COR-L47 (cell line): ENCODE data around the gene ERG28.

Experiments
- DNase-seq: peaks from one replicate; lab custom pipeline; 2025; lab: John Stamatoyannopoulos, UW

ERG28 gene

DNA sequence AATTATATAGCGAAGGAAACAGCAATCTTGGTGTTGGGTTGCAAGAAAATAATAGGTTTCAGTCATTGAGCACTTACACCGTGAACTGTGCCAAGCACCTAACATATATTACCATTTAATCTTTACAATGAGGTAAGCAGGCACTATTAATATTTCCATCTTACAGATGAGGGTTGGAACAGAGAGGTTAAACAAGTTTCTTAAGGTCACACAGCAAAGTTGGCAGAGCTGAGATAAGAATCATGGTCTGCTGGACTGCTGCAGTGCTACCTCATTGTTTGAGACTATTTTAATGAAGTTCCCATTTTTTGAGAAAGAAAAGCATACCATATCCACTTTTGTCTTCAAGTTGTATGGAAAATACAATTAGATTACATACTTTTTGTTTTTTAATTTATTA, 1.7 kb downstream of the ERG28 start:
- no peak for DNase-seq

- no peak for DNase-seq
These were observed 3.3 kb downstream of the ERG28 start for GRCh38 chr14:75657331-75657730.

- DNase-seq: no peak
These were observed 5.4 kb downstream of the ERG28 start for GRCh38 chr14:75655235-75655634.

DNA sequence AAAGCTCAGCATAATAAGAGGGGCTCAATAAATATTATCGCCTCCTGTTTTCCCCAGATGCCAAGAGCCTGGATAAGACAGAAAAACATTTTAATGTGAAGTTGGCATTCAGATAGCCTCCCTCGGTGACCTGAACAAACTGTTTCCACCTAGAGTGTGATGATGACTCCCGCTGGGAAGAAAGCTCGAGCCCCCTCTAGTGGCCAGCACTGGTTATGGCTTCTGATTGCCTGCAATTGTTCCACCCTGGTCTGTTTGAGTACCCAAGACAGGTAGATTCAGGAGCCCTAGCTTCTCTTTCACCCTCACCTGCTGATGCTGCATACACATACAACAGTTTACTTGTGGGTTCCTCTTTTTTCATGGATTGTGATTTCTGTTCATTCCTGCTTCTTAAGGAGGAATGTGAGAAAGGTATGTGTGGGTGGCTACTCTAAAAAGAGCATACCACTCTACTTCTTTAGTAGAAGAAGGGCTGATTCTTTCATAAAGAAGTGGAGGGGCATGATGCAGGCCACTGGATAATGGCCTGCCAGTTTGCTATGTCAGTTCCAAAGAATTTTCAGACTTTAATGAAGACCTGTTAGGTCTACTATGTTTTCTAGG, 6.4 kb downstream of the ERG28 start:
- DNase-seq: peak; percentile 25

DNA sequence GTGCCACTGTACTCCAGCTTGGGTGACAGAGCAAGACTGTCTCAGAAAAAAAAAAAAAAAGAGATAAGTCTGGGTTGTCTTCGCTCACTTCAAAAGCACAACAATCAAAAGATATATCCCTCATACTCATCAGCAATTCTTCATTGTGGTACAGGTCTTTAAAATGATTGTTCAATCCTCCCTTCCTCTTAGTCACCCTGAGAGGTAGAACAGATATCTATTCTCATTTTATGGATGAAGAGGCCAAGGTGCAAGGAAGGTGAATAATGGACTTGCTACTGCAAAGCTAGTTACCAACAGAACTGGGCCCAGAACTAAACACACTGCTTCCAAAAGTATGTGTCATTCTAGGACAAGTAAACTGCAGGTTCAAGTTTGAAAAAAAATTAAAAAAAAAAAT, 7.1 kb downstream of the ERG28 start:
- no peak for DNase-seq

DNA sequence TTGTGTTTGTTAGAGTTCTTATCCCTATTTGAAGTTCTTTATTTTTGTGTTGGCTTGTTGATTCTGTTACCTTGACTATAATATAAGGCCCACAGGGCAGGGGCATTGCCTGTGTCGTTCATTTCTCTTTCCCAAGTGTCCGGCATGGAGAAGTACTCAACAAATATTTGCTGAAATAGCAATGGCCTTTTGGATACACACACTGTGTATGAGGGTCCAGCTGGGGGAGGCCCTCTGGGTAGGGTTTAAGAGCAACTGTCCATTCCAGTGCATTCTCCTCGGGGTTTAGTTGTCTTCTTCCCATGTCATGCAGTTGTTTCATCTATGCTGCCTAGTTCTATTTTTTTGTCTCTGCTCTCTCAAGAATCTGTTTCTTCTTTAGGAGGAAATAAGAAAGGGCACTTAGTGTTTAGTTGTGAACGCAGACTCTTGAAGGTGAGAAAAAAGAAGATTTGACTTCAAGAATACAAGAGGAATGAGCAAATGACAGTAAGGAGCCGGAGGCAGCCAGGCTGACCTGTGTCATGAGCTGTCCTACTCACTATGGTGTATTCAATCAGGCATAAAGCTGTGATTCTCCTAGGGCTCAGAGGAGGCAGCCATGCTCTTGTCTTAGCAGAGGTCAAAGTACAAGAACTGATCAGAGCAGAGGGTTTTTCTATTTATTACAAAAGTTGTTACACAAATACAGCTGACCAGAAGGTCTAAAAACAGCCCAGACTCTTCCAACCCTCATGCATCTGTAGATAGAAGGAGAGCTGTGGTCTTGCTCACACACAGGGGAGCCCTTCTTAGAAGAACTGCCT, 10.2 kb downstream of the ERG28 start:
- DNase-seq: no peak

DNA sequence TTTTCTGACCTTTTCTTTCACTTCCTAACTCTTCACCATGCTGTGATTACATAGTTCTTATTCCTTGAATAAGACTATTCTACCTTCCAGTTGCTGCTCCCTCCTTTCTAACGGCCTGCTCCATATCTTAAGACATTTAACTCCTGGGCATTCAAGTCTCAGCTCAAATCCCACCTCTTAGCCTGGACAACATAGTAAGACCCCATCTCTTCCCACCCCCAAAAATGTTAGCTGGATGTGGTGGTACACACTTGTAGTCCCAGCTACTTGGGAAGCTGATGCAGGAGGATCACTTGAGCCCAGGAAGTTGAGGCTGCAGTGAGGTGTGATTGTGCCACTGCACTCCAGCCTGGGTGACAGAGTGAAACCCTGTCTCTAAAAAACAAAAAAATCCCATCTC, 10.9 kb downstream of the ERG28 start:
- DNase-seq: no peak

DNA sequence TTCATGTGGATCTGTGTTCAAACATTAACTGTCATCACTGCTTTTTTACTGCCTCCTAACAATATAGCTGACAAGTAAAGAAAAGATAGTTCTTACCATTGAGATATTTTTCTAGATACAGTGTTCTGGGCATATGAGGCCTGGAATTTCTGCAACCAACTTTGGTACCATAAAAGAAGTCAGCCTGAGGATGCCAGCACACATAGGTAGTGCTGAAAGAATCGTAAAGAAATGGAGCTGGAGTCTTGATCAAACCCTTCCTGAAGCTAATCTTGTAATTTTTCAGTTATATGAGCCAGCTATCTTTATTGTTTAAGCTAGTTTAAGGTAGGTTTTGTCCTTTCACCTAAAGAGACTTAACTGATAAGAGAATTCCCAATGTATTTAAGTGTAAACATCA, 11.3 kb downstream of the ERG28 start:
- DNase-seq: no peak

- DNase-seq: no peak
These were observed 12.4 kb downstream of the ERG28 start for GRCh38 chr14:75648066-75648838.

DNA sequence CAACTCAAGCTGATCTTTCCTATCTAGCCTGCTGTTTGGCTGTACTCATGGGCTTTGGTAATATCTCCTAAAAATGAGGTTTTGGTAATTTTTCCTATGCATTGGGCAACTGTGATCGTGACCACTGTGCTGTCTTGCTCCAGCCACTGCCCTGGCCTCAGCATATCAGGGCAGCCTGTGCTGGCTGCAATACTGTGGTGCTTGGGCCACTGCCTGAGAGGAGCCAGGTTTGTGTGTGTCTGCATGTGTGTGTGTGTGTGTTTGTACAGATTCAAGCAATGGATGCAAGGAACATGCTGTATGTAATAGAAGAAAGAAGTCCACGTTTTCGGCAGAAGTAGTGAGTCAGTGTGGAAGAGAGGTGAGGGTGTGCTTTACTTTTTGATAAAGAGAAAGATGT, 13.0 kb downstream of the ERG28 start:
- DNase-seq: no peak

GRCh38 chr14:75646762-75647161, 13.9 kb downstream of the ERG28 start:
- DNase-seq: no peak

- DNase-seq: no peak
These were observed 15.6 kb downstream of the ERG28 start for GRCh38 chr14:75645056-75645455.

DNA sequence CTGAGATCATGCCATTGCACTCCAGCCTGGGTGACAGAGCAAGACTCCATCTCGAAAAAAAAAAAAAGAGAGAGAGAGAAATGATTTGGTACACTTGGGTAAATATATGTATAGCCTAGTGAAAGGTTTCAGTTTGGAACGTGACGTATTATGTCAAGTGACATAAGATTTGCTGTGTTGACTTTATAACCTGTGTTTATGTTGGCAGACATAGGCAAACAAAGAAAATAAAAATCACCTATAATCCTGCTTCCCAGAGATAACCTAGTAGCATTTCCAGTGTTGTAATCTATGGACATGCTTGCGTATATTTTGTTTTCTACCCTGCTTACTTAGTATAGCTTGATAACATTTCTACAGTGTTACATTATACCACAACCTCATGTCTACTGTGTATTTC, 16.7 kb downstream of the ERG28 start:
- DNase-seq: no peak

DNA sequence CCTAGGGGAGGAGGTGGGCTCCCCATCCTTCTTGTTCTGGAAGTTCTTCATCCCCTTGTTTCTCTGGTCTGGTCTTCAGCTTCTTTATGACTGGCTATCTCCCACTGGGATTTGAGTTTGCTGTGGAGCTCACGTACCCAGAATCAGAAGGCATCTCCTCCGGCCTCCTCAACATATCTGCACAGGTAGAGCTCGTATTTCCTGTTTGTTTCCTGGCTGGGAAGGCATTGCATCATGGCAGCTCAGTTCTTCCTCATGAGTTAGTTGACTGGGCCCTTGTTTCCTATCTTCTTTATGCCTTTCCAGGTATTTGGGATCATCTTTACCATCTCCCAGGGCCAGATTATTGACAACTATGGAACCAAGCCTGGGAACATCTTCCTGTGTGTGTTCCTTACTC, 19.8 kb downstream of the ERG28 start:
- no peak for DNase-seq

DNA sequence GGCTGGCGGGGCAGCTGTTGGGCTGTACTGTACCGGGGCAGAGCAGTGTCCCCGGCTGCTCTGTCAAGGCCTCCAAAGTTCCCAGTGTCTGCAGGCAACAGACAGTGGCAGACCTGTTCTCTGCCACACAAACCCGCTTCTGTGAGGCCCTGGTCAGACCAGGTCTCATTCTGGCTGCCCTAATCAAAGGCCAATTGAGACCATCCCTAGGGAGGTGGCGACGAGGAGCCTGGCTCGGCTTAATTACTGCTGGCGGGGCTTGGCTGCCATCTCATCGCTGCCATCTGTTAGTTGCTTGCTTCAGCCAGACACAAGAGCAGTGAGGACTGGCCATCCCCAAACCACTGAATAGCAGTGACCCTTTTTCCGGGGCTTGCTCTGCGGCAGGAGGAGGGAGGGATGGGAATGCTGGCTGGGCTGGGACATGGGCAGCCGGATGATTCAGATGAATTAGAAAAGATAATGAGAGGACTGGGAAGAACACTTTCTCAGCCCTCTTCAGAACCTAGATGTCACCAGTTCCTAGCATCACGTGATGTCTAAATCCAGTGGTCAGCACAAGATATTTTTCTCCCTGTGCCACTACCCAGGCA, 24.5 kb downstream of the ERG28 start:
- no peak for DNase-seq

DNA sequence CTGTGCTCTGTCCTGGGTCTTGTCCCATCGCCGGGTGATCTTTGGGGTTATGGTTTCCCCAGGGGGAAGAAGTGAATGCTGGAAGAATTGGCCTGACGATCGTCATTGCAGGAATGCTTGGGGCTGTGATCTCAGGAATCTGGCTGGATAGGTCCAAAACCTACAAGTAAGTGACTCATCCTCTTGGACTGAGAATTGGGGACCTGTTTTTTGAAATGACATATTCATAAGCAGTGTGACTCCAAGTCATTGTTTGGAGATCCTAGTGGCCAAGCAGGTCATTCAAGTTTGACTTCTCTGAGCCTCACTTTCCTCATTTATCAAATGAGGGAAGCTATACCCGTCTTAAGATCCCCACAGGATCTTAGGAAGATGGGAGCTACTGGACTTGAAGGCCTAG, 25.8 kb downstream of the ERG28 start:
- no peak for DNase-seq

- no peak for DNase-seq
These were observed 29.2 kb downstream of the ERG28 start for GRCh38 chr14:75631453-75631831.

GRCh38 chr14:75630695-75631452, 29.8 kb downstream of the ERG28 start:
- DNase-seq: no peak

DNA sequence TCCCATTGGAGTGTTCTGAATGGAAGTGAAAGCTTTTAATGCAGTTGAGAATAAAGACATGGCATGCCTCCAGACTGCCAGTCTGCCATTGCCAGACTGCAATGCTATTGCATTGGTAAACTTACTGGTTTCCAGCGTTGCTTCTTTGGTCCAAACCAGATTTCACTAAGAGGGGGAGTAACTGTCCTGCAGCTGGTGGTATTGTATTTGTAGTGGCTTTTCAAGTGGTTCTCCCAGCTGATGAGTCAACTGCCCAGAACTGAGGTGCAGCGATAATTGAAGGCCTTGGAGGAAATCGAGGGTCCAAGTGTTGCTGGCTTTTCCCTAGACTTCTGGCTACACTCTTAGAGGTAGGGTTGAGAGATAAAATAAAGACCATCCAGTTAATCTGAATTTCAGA, 31.9 kb downstream of the ERG28 start:
- DNase-seq: no peak

DNA sequence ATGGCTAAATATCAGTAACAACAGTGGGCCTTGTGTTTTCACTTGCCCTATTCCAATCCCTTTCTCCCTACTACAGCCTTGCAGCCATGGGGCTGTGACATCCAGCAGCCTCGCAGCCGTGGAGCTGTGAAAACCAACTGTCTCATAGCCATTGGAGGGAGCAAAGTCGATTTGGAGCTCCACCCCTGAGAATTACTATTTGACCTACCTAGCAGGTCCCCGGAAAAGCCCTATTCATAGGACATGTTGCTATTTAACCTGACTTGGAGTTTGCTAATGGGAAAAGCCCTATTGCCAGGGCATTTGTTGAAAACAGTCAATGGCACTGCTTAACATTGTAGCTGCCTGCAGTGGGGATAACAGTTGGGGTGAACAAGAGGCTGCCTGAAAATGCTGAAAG, 33.3 kb downstream of the ERG28 start:
- DNase-seq: no peak

- no peak for DNase-seq
These were observed 33.8 kb downstream of the ERG28 start for GRCh38 chr14:75626863-75627262.

- DNase-seq: no peak
These were observed 34.3 kb downstream of the ERG28 start for GRCh38 chr14:75626396-75626795.
